GM10266 (cell line): ENCODE measurements around the gene DDX25.

ENCODE experiments used
- DNase-seq: peaks from one replicate; pipeline ENCODE4 v3.0.0; 2012; ENCODE audit errors: extremely low spot score
- CTCF ChIP-seq: IDR thresholded peaks from 2 replicates; pipeline ENCODE4 v1.5.1; 2012; ENCODE audit warnings: mild to moderate bottlenecking, low read depth; ENCODE audit not compliant: control insufficient read depth, insufficient read depth; ENCODE audit errors: missing control alignments

The DDX25 gene

GRCh38 chr11:125874556-125875124, 29.7 kb upstream of the DDX25 start:
- DNase-seq = peak; percentile 54
- peak; percentile 89 for TF ChIP-seq CTCF

- DNase-seq = no peak
- no peak for TF ChIP-seq CTCF
These were observed 23.0 kb upstream of the DDX25 start for GRCh38 chr11:125881291-125881690.

- no peak for DNase-seq
- TF ChIP-seq CTCF = no peak
These were observed 20.9 kb upstream of the DDX25 start for GRCh38 chr11:125883375-125883774.

- DNase-seq = peak; percentile 15
- TF ChIP-seq CTCF = no peak
These were observed 17.3 kb upstream of the DDX25 start for GRCh38 chr11:125886997-125887372.

- DNase-seq = peak; percentile 91
- TF ChIP-seq CTCF = peak; percentile 34
These were observed 16.7 kb upstream of the DDX25 start, which contains the start of gene HYLS1 for GRCh38 chr11:125887373-125888324. Gene HYLS1, plus strand, starts transcription at chr11:125887668. Its CDS starts 11,701 bp downstream, at chr11:125899369.

- no peak for TF ChIP-seq CTCF
- no peak for DNase-seq
These were observed 13.7 kb upstream of the DDX25 start for GRCh38 chr11:125890447-125891100.

- DNase-seq = no peak
- no peak for TF ChIP-seq CTCF
These were observed 12.2 kb upstream of the DDX25 start for GRCh38 chr11:125892071-125892470.
